Measurements from ENCODE around the gene SMIM21.

Gene SMIM21

DNA sequence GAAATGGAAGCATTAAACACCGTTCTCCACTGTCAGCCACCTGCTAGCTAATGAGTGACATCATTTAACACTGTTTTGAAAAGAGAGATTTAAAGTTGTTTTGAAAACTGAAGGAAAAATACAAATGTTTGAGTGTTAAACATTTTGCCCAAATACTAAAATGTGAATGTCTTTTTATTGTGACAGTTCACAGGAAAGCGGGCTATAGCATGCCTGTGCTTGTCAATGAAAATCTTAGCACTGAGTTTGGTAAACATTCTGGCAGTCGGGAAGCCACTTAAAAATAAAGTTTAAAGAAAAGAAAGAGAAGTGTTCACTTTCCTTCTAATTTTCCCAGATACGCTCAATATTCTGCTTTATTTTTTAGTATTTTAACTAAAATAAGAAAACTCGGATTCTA is 40.3 kb upstream of the SMIM21 start:
- no peak for DNase-seq (ENCODE audit: low read depth)
- TF ChIP-seq CTCF (IDR thresholded peaks at IDR 0.05; ENCODE audit: low read depth, low read length, missing control alignments): no peak
- H3K4me3 ChIP-seq (ENCODE audit: low read depth, low read length): no peak overlapping the region

DNA sequence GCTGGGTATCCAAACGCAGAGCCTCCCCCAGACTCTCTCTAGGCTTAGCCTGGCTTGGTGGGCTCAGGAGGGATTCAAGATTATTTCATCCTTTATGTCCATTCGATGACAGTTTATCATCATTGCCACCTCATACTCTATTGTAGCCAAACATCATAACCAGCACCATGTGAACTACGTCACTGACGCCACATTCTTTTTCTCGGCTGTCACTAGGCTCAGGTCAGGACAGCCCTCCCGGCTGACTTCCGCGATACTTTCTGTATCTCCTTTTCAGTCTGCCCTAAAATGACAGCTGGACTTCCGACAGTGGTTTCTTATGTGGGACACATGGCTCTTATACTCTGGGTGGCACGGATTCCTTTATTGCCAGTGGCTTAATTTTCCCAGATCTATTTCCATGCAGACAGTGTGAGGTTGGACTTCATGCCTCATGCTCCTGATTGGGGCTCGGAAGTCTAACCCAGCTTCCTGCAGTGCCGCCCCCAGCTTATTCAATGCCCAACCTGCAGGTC is 39.8 kb upstream of the SMIM21 start:
- no peak for DNase-seq (ENCODE audit: low read depth)
- TF ChIP-seq CTCF (IDR thresholded peaks at IDR 0.05; ENCODE audit: low read depth, low read length, missing control alignments): no peak
- no peak overlapping the region for H3K4me3 ChIP-seq (ENCODE audit: low read depth, low read length)

DNA sequence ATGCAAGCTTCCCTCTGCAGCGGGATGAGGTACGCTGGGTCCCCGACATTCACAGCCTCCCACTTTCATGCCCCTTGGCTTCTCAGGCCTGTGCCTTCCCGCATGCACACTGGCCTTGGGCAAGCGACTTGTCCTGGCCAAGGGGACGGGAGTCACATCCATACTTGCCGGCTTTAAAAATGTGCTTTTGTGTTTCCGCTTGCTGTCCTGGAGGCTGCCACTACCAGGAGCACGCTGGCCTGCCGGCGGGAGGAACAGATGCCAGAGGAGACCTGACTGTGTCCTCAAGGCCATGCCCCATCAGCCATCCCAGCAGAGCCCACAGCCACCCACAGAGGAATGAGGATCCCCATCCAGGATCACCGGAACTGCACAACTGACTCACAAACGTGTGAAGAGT is 36.9 kb upstream of the SMIM21 start:
- no peak for DNase-seq (ENCODE audit: low read depth)
- no peak for TF ChIP-seq CTCF (IDR thresholded peaks at IDR 0.05; ENCODE audit: low read depth, low read length, missing control alignments)
- no peak overlapping the region for H3K4me3 ChIP-seq (ENCODE audit: low read depth, low read length)

- TF ChIP-seq CTCF (IDR thresholded peaks at IDR 0.05; ENCODE audit: low read depth, low read length, missing control alignments): no peak
- no peak for DNase-seq (ENCODE audit: low read depth)
- H3K4me3 ChIP-seq (ENCODE audit: low read depth, low read length): no peak overlapping the region
These were observed 34.8 kb upstream of the SMIM21 start for GRCh38 chr18:75462178-75462832.

- TF ChIP-seq CTCF (IDR thresholded peaks at IDR 0.05; ENCODE audit: low read depth, low read length, missing control alignments): no peak
- no peak overlapping the region for H3K4me3 ChIP-seq (ENCODE audit: low read depth, low read length)
- DNase-seq (ENCODE audit: low read depth): no peak
These were observed 28.7 kb upstream of the SMIM21 start for GRCh38 chr18:75456199-75456631.

DNA sequence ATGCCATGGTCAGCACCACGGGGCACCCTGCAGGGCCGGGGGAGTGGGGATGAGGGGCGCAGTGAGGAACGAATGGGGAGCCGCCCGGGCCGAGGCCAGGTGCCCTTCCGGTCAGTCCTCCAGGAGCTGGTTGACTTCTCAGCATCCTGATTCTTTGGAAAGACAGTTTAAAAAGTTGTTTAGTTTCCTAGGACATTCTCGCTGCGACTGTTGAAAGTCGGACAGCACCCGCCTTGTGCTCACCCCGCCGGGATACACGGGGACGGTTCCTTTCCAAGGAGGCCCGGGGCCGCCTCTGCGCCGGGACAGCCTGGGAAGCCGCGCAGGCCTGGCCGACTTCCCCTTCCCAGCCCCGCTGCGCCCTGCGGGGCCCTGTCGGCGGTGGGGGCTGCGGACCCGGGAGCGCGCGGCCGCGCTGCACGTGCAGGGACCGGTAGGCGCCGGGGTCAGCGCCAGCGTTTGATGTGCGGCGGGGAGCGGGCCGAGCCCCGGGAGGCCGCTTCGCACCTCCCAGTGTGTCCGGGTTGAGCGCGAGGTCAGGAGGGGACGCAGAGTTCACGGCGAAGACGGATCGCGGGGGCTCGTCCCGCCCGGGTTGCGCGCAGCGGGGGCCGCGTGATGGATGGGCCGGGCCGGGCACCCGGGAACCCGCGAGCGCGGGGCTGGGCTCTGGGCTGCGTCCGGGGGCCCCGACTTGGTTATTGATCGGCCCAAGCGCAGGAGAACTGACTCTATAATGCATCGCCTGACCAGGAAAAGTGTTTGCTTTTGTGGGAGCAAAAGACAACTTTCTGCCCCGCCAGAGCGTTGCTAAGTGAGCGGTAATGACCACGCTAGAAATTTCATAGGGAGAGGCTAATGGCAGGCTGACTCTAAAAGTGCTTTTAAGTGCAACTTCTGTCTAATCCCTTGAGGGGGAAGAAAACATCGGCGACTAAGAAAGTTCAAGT is 28.0 kb upstream of the SMIM21 start:
- no peak for TF ChIP-seq CTCF (IDR thresholded peaks at IDR 0.05; ENCODE audit: low read depth, low read length, missing control alignments)
- H3K4me3 ChIP-seq (ENCODE audit: low read depth, low read length): no peak overlapping the region
- DNase-seq (ENCODE audit: low read depth): no peak
